PC-3 (cell line): ENCODE data around the gene SELENOW.
A peak's percentile ranks its signal among the peaks of the same experiment; 100 is the strongest.

ENCODE experiments used
- EZH2 ChIP-seq: fragments of 300-600 bp; sonication (generic); IDR thresholded peaks from one replicate; pipeline ENCODE4 v1.6.1; 2017; ENCODE audit warnings: antibody characterized with exemption, mild to moderate bottlenecking, low read length; ENCODE audit not compliant: unreplicated experiment
- EZH2phosphoT487 ChIP-seq: fragments of 300-600 bp; sonication (generic); IDR thresholded peaks from 2 replicates; pipeline ENCODE4 v1.6.1; 2018; ENCODE audit warnings: mild to moderate bottlenecking, antibody characterized with exemption, low read length, borderline replicate concordance
- TF ChIP-seq, protein P1 (sequence below): fragments of 300-600 bp; sonication (generic); conservative IDR thresholded peaks from 2 replicates; pipeline ENCODE4 v1.5.1; 2017; ENCODE audit warnings: antibody characterized with exemption, low read depth, mild to moderate bottlenecking, low read length

- TF ChIP-seq, protein P1, sequence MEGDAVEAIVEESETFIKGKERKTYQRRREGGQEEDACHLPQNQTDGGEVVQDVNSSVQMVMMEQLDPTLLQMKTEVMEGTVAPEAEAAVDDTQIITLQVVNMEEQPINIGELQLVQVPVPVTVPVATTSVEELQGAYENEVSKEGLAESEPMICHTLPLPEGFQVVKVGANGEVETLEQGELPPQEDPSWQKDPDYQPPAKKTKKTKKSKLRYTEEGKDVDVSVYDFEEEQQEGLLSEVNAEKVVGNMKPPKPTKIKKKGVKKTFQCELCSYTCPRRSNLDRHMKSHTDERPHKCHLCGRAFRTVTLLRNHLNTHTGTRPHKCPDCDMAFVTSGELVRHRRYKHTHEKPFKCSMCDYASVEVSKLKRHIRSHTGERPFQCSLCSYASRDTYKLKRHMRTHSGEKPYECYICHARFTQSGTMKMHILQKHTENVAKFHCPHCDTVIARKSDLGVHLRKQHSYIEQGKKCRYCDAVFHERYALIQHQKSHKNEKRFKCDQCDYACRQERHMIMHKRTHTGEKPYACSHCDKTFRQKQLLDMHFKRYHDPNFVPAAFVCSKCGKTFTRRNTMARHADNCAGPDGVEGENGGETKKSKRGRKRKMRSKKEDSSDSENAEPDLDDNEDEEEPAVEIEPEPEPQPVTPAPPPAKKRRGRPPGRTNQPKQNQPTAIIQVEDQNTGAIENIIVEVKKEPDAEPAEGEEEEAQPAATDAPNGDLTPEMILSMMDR: peak; percentile 85
- no peak for TF ChIP-seq EZH2
- no peak for TF ChIP-seq EZH2phosphoT487
Observed at GRCh38 chr19:47790398-47790814, 11.9 kb downstream of the SELENOW start.
